LNCAP (cell line): ENCODE measurements around the gene GNG2.

ENCODE experiments used
- CTCF ChIP-seq: fragments of 450-650 bp; IDR thresholded peaks from 2 replicates; pipeline ENCODE4 v1.5.1; 2017; ENCODE audit warnings: mild to moderate bottlenecking

The GNG2 gene

GRCh38 chr14:51895375-51895774 lies 35.0 kb downstream of the GNG2 start:
- no peak for TF ChIP-seq CTCF

GRCh38 chr14:51897791-51898355 lies 37.5 kb downstream of the GNG2 start:
- no peak for TF ChIP-seq CTCF

- no peak for TF ChIP-seq CTCF
Measured at GRCh38 chr14:51901475-51902024, 41.1 kb downstream of the GNG2 start.

- TF ChIP-seq CTCF: no peak
Measured at GRCh38 chr14:51908086-51908485, 47.7 kb downstream of the GNG2 start.

GRCh38 chr14:51912112-51912786 lies 51.8 kb downstream of the GNG2 start:
- TF ChIP-seq CTCF: no peak

DNA sequence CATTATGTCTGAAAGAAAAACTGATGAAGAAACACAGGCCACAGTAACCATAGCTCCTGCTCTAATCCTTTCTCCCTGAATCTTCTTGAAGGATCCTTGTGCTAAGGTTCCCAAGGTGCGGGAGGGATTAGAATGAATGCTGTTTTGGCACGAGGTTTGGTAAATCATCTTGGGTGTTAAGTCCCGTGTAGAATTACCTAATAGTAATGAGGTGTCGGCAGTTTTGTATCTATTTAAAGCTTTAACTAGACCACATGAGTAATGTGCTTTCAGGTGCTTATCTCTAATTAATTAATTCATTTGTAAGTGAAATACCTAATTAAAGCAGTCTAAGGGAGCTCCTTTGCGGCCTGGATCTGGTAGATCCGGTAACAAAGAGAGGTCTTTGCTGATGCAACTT lies 53.9 kb downstream of the GNG2 start:
- TF ChIP-seq CTCF: no peak

DNA sequence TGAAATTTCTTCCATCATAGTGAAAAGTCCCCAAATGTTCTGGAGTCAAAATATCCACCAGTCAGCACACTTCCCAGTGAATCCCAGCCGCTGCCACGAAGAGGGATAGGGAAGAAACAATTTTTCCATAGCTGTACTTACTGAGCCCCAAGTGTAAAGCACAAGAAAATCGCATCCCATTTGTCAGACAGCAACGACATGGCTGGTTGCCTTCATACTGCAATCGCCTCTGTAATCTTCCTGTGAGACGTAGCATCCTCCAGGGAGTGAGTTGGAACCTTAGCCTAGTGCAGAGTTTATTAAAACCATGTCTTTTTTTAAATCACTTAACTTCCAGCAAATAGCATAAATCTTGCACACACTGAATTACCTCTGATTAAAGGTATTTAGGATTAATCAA lies 56.8 kb downstream of the GNG2 start:
- TF ChIP-seq CTCF: no peak
